ENCODE data around the gene FAM13C.

GRCh38 chr10:59234194-59234593 is 128.2 kb downstream of the FAM13C start:
- TF ChIP-seq POLR2A (IDR thresholded peaks at IDR 0.05) (no peak), CTCF (IDR thresholded peaks at IDR 0.05) (no peak), POLR2AphosphoS5 (IDR thresholded peaks at IDR 0.05) (no peak), EP300 (IDR thresholded peaks at IDR 0.05) (no peak)
